HG03520 (cell line): Measurements from ENCODE around the gene DSN1.
A peak's percentile ranks its signal among the peaks of the same experiment; 100 is the strongest.
"Not testable (repeated sequence)": the region's sequence is repeated elsewhere in the genome, so short reads cannot be mapped to it uniquely, and the experiment has no call there.

Experiments used
- ATAC-seq: cut with Tn5 transposase; IDR thresholded peaks from one replicate; pipeline ENCODE4 v1.9.1; 2021; ENCODE audit warnings: mild to moderate bottlenecking, moderate library complexity; ENCODE audit not compliant: unreplicated experiment

DSN1 gene, protein sequence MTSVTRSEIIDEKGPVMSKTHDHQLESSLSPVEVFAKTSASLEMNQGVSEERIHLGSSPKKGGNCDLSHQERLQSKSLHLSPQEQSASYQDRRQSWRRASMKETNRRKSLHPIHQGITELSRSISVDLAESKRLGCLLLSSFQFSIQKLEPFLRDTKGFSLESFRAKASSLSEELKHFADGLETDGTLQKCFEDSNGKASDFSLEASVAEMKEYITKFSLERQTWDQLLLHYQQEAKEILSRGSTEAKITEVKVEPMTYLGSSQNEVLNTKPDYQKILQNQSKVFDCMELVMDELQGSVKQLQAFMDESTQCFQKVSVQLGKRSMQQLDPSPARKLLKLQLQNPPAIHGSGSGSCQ

DNA sequence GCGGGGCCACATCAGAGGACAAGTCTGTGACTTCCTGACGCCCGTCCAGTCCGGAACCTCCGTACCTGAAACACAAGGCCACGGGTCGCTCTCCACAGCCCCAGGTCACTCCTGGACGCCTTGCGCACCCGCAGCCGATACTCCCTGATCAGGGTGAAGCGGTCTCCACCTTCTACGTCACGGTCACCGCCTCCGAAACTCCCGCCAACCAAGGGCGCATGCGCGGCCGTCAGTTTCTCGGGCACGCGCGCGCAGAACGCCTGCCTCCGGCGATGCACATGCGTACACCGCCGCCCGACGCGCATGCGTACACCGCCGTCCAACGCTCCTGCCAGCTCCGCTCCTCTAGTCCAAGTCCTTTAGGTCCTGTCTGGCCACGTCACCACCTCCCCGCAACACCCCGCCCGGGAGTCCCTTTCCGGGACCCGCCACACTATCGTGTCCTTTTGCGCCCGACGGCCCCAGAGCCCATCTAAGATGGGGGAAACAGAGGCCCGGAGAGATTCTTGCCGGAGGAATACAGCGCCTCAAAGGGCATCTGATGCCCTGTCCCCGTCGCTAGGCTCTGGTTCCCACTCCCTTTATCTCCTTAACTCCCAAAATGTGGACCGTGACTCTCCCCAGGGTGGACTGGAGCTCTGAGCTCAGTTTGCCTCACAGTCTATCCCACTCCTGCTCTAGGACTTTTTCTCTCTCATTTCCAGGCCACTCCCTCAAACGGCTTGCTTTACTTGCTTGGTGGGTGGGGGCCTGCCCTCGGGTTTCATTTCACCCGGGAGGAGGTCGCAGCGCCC lies at the start of gene DSN1:
DSN1 (minus strand) TSS at position 167 of the 794 bp plus-strand sequence. CDS start 2,305 bp downstream, outside the sequence.
- peak; percentile 81 for ATAC-seq

DNA sequence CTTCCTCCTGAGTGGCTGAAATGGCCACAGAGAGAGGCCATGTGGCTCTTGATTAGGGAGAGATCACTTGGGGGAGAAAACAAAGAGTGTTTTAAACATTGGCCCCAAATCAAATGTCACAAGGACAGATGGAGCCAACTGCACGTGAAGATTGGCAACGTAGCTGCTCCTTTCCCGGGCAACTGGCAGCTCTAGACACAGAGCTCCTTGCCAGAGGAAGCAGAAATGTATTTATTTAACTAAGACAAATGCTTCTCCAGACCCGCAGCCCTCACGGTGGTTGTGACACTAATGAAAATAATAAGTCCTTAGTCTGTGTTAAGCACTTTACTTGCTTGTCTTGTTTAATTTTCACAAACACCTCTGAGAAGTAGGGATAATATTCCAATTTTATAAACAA lies 49.6 kb upstream of the DSN1 start:
- no peak for ATAC-seq

DNA sequence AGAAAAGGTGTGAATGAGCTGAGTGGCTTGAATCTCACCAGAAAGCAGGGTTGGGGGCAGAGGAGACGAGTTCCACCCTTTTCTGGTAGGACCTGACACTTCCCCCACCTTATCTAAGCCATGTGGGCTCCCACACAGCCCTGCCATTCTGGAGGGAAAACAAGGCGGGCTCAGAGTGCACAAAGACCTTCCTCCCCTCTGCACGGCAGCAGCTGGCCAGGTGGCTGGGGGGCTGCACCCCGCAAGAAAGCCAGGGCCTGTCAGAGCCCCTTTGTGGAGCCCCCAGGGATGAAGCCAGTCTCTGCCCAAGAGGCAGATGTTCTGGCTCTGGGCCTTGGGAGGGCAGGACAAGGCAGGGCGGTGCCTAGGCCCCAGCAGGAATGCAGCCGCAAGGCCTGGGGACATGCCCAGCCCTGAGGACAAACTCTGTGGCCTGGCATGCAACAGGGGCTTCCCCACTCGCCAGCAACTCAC lies 48.4 kb upstream of the DSN1 start:
- ATAC-seq: no peak

DNA sequence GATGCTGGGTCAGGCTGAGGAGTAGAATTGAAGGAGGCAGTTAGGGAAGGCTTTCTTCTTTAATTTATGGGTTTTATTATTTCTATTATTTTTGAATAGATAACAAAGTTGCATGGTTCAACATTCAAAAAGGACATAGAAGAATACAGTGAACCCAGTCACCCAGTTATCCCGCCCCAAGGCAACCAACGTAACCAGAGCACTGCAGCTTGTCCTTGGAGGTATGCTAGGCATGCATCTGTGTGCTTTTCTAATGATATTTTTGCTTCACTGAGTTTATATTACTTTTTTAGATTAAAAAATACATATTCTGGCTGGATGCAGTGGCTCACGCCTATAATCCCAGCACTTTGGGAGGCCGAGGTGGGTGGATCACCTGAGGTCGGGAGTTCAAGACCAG lies 47.4 kb upstream of the DSN1 start:
- ATAC-seq: no peak

DNA sequence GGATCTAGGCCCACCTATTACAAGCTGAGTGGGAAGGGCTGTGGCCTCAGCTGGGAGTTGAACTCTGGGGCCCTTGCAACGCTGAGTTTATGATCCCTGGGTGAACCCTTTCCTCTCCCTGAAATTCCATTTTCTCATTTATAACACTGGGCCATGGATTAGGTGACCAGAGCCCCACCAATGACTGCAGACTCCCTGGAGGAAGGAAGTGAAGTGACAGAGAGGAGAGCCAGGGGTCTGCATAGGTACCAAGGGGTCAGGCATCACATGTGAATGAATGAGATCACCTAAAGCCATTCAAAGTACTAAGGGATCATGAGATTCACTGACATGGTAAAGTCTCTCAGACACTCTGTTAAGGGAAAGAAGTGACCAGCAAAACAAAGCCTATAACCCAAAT lies 46.5 kb upstream of the DSN1 start:
- no peak for ATAC-seq

DNA sequence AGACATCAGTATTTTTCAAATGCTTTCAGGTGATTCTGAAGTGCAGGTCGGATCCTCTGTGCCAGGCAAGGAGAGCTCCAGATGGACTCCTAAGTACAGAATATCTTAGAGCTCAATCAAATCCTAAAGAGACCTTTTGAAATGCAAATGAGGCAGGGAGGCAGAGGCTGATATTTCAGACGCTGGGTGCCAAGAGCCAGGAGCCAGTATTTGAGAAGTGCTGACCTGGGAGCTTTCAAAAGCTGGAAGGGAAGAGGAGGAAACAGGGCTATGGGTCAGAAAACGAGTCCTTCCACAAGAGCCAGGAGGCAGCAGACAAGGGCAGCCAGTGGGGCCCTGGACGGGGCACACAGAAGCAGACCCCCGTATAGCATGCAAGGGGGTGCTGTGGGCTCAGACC lies 46.1 kb upstream of the DSN1 start:
- ATAC-seq: no peak

DNA sequence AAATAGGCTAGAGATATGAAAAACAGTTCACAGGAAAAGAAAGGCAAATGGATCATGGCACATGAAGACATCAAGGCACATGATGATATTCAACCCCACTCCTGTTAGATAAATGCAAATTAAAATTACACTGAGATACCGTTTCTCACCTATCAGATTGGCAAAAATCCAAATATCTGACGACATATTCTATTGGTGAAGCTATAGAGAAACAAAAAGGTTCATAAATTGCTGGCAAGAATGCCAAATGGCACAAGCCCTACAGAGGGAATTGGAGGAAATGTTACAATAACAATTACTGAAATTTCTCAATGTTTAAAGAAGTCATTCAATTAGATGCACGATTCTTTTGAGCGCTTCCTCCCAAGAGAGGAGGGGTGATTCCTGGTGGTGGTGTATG lies 45.3 kb upstream of the DSN1 start:
- ATAC-seq: no peak

DNA sequence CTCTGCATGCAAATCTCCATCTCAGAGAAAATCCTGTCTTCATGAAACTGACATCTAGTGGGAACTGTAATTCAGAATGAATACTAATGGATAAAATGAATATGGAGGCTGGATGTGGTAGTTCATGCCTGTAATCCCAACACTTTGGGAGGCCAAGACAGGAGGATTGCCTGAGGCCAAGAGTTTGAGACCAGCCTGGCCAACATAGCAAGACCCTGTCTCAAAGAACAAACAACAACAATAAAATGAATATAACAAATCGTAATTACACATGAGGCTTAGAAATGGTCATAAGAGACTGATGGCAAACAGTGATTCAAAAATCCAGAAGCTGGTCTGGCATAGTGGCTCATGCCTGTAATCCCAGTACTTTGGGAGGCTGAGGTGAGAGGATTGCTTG lies 44.6 kb upstream of the DSN1 start:
- no peak for ATAC-seq

DNA sequence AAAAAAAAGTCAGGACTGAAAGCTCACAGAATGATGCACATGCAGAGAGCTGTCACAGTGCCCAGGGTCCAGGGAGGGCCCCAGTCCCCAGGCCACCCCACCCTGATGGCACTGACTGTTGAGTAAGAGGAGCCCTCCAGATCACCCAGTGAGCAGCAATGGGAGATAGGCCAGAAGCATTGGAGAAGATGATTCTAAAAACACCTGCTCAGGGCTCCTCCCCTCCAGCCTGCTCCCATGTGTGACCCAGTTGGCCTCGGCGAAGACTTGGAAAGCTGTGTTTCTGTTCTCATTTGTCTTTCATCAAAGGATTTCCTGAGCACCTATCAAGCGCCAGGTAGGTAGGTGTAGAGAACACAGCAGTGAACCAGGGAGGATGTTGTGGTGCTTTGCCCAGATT lies 43.9 kb upstream of the DSN1 start:
- ATAC-seq: no peak

DNA sequence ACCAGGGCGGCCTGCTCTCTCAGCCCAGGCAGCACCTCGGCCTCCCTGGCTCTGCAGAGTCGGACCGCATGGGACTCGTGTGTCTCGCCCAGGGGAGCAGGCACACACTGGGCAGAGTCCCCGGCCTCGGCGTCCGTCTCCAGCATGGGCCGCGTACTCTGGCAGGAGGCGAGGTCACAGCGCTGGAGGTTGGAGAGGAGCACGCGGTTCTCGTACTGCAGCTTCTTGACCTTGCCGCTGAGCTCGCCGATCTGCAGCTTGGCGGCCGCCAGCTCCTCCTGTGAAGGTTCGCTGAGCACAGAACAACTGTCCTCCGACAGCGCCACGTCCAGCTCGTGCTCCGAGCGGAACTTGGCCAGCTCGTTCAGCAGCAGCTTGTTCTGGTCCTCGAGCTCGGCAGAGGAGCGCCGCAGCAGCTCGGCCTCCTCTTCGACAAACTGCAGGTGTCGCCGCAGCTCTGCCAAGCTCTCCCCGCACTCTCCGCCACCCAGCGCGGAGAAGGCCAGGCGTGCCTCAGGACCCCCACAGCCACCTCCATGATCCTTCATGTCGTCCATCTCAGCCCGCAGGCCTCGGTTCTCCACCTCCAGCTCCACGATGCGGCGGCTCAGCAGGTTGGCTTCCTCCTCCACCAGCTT lies 42.0 kb upstream of the DSN1 start:
- no peak for ATAC-seq

DNA sequence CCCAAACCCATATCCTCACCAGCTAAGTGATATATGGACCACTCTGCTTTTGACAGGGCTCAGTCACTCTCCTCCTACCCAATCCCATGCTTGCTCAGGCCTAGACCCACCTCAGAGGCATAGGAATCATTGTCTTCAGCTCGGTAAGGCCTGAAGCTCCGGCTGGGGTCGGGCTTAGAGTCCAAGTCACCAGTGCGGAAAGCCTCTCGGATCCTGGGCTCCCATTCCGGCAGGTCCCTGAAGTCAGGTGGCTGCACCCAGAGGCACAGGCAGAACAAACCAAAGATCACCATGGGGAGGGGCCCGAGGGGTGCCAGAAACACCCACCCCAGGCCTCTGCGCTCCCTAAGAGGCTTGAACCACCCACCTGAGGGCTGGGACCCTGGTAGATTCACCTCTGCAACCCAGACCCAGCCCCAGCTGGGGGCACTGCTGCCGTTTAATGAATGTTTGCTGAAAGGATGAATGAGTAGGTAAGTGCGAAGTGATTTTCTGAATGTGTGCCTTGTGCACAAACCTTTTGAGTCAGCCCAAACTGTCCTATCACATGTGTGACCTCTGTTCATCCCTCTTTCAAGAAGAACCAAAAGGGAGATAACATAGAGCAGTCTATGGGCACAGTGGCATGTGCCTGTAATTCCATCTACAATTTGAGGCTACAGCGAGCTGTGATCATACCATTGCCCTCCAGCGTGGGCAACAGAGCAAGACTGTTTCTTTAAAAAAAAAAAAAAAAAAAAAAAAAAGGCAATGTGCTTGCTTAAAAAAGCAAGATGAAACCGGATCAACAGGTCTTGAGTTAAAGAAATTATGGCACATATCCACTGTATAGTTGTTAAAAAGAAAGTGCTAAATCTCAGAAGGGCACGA lies 39.3 kb upstream of the DSN1 start:
- ATAC-seq: no peak

DNA sequence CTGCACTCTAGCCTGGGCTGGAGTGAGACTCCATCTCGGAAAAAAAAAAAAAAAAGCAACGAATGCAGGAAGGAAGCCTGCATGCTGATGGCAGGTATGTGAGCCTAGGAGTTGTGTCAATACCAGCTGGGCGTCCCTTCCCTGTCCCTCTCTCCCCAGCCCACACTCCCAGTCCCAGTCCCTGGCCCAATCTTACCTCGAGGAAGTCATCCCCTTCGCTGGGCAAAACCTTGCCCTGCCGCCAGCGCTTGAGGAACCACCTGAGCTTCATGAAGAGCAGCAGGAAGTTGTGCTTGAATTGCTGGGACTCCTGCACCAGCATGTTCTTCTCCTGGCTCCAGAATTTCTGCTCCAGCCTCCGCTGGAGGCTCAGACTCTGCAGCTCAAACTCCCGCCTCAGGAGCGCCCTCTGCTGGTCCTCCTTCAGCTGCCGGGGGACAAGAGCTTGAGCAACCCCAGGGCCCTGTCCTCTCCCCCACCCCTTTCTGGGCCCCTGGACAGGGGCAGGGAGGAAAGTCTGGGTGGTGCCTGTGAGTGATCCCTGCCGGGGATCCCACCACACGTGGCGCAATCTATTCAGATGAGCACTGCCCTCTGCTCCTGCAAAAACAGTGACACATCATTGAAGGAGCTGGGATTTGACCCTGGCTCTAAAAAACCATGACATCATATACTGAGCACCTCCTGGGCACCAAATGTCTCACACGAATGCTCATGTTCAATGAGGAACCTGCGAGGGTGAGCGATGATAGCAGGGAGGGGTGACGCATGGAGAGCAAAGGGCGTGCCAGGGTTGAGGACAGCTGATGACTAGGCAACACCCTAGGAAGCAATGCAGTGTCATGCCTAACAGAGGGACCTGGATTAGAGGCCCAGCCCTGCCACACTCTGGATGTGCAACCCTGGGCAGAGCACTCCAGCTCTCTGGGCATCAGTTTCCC lies 35.0 kb upstream of the DSN1 start:
- no peak for ATAC-seq

DNA sequence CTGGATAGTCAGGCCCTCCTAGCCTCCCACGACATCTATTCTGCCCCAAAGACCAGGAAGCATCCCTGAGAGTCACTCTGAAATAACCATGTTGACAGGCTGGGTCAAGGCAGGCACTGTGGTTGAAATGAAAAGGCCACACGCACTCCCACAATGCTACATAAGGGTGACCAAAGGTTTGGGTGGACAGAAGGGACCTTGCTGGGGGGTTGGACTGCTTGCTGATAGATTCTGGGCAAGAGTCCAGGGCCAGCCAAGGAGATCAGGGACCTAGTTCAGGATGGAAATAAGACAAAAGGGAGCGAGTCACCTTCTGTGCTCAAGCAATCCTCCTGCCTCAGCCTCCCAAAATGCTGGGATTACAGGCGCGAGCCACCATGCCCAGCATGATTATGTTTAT lies 32.5 kb upstream of the DSN1 start:
- ATAC-seq: no peak

DNA sequence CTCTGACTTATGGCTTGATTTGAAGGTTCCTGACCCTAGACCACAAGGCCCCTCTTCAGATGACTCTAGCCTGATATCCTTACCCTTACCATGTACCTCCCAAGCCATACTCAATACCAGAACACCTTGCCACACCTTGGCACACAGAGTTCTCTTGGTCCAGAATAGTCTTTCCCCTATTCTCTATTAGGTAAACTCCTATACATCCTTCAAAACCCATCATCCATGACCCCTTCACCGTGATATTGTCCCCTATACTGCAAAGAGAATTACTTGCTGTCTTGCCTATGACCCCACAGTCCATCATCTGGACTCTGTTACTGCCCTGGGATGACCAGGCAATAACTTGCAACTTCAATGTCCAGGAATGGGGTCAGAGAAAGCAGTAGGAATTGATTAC lies 31.8 kb upstream of the DSN1 start:
- ATAC-seq: no peak

DNA sequence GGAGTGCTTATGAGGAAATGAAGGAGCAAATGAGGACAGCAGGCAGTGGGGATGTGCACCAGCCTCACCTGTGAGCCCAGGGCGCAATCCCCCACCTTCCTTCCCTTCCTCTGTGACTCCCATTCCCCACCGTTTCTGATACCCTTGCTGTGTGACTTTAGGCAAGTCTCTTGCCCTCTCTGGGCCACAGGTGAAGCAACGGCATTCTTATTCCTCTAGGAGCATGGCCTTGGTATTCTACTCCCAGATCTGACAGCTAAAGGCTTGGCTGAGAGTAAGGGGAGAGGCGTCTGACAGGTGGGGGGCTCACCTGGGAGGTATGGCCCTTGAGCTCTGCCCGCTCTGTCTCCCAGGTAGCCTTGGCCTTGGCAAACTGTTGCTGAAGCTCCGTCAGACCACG lies 30.9 kb upstream of the DSN1 start:
- no peak for ATAC-seq

DNA sequence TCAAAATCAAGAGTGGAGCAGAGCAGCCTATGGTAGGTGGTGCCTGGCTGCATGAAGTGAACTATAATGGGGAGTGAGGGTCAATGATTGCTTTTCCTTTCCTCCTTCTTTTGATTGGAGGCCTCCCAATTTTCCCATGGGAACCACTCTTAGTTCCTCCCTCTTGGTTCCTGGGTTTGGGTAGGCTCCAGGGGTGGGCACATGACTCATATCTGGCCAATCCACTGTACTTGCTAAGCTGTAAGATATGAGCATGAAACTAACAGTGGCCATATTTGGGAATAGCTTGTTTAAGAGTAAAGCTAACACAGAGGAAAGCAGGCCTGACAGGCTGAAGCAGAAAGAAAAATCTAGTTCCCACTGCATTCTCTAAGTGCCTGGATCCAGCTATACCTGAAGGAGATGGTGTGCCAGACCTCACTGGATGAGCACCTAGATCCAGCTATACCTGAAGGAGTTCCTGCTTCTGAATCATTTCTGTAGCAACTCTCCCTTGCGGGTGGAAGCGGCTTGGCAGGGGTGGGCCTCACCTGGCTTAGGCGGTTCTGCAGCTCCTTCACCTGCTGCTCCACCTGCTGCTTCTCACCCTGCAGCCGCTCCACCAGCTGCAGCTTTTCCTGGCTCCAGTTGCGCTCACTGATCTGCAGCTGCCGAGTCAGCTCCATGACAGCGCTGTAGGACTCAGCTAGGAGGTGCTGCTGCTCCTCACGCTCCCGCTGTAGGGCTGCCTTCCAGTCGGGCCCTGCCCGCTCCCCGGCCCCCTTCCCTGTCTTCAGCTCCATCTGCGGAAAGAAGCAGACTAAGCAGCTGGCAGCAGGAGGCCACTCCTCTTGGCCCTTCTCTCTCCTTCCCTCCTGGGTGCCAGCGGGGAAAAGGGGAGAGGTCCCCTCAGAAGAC lies 29.0 kb upstream of the DSN1 start:
- no peak for ATAC-seq

DNA sequence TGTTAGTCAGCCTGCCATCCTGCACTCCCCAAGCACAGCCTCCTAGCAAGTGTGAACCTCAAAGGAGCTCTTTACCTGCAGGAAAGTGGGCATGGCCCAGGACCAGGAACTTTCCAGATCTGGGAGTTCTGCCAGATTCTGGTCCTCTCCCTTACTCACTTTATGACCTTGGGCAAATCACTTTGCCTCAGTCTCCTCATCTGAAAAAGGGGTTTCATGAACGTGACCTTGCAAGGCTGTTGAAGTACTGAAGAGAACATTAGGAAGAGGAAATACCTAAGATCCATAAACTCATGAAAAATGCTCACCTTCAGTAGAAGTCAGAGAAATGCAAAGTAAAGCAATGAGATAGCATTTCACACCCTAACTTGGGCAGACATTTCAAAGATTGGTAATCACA lies 26.8 kb upstream of the DSN1 start:
- no peak for ATAC-seq

DNA sequence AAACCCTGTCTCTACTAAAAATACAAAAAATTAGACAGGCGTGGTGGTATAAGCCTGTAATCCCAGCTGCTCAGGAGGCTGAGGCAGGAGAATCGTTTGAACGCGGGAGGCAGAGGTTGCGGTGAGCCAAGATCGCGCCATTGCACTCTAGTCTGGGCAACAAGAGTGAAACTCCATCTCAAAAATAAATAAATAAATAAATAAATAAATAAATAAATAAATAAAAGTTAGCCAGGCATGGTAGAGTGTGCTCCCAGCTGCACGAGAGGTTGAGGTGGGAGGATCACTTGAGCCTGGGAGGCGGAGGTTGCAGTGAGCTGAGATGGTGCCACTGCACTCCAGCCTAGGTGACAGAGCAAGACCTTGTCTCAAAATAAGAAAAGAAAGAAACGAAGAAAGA lies 25.8 kb upstream of the DSN1 start:
- ATAC-seq: not testable (repeated sequence)

DNA sequence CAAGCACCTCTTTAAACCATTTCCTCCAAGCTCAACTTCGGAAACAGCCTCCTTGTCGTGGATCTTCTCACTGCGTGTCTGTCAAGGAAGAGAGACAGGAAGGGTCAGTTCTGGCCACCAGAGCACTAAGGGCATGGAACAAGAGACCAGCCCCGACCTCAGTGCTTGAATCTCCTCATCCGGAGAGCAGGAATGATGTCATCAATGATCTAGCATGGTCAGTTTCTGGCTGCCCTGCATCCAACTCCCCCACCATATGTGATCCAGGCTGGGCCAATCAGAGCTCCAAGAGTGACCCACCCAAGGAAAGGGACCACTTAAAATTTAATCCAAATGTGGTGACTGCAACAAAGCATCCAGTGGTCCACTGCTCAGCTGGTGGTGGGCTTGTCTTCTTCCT lies 23.3 kb upstream of the DSN1 start:
- no peak for ATAC-seq
